HK-2 (cell line): ENCODE data around the gene CPNE5.
"Not testable (repeated sequence)": the region's sequence is repeated elsewhere in the genome, so short reads cannot be mapped to it uniquely, and the experiment has no call there.

Source experiments
- DNase-seq: peaks from one replicate; pipeline ENCODE4 v3.0.0-alpha.2; 2018; ENCODE audit not compliant: unreplicated experiment

The CPNE5 gene

GRCh38 chr6:36817176-36817817, 21.9 kb downstream of the CPNE5 start:
- DNase-seq: no peak

GRCh38 chr6:36815962-36816735, 23.1 kb downstream of the CPNE5 start:
- DNase-seq: no peak

- DNase-seq: no peak
Observed at GRCh38 chr6:36814249-36814648, 25.0 kb downstream of the CPNE5 start.

- DNase-seq: no peak
Observed at GRCh38 chr6:36813526-36813925, 25.7 kb downstream of the CPNE5 start.

GRCh38 chr6:36813047-36813446, 26.2 kb downstream of the CPNE5 start:
- not testable (repeated sequence) for DNase-seq

GRCh38 chr6:36809941-36810803, 29.1 kb downstream of the CPNE5 start:
- no peak for DNase-seq

GRCh38 chr6:36809156-36809555, 30.1 kb downstream of the CPNE5 start:
- no peak for DNase-seq

GRCh38 chr6:36808634-36809033, 30.6 kb downstream of the CPNE5 start:
- DNase-seq: no peak

GRCh38 chr6:36807750-36808149, 31.5 kb downstream of the CPNE5 start:
- no peak for DNase-seq

GRCh38 chr6:36807143-36807542, 32.1 kb downstream of the CPNE5 start:
- no peak for DNase-seq

- no peak for DNase-seq
Observed at GRCh38 chr6:36805917-36806316, 33.3 kb downstream of the CPNE5 start.

- no peak for DNase-seq
Observed at GRCh38 chr6:36805096-36805797, 34.0 kb downstream of the CPNE5 start.

GRCh38 chr6:36804563-36804962, 34.7 kb downstream of the CPNE5 start:
- DNase-seq: no peak

- DNase-seq: no peak
Observed at GRCh38 chr6:36803908-36804307, 35.3 kb downstream of the CPNE5 start.

GRCh38 chr6:36803482-36803881, 35.8 kb downstream of the CPNE5 start:
- DNase-seq: no peak

- DNase-seq: no peak
Observed at GRCh38 chr6:36800223-36801076, 38.8 kb downstream of the CPNE5 start.

- no peak for DNase-seq
Observed at GRCh38 chr6:36798852-36799251, 40.4 kb downstream of the CPNE5 start.

- DNase-seq: no peak
Observed at GRCh38 chr6:36797653-36798052, 41.6 kb downstream of the CPNE5 start.

- DNase-seq: no peak
Observed at GRCh38 chr6:36797055-36797454, 42.2 kb downstream of the CPNE5 start.

- DNase-seq: no peak
Observed at GRCh38 chr6:36794713-36795065, 44.6 kb downstream of the CPNE5 start.
